ENCODE results near the gene FAM13B.
"Not testable (repeated sequence)": the region's sequence is repeated elsewhere in the genome, so short reads cannot be mapped to it uniquely, and the experiment has no call there.

Gene FAM13B

GRCh38 chr5:138032572-138033385 is at the start of gene FAM13B:
FAM13B (minus strand) TSS chr5:138033079; CDS start chr5:138019111, 13,968 bp downstream.
- Mint-ChIP-seq H3K36me3 (ENCODE audit: low read depth) (peaks cover 15% of the 10 kb centered on the region), H3K9me3 (no peaks in the 10 kb centered on the region), H3K4me3 (peak within 1 kb of the TSS; percentile 99), H3K27ac (peak within 1 kb of the TSS; percentile 99), H3K4me1 (ENCODE audit: low read depth) (peaks cover 40% of the 10 kb centered on the region), H3K27me3 (ENCODE audit: low read depth) (no peaks in the 10 kb centered on the region)
- DNase-seq (ENCODE audit: low spot score): peak; percentile 80

- no peak overlapping the region for H3K4me3 Mint-ChIP-seq
- no peaks in the 10 kb centered on the region for H3K27me3 Mint-ChIP-seq (ENCODE audit: low read depth)
- H3K36me3 Mint-ChIP-seq (ENCODE audit: low read depth): no peaks in the 10 kb centered on the region
- no peaks in the 10 kb centered on the region for H3K9me3 Mint-ChIP-seq
- DNase-seq (ENCODE audit: low spot score): no peak
- H3K27ac Mint-ChIP-seq: no peak overlapping the region
- H3K4me1 Mint-ChIP-seq (ENCODE audit: low read depth): peaks cover 10% of the 10 kb centered on the region
Measured at GRCh38 chr5:138082033-138082432, 49.2 kb upstream of the FAM13B start.

GRCh38 chr5:138078006-138078643 is 45.2 kb upstream of the FAM13B start:
- H3K9me3 Mint-ChIP-seq: no peaks in the 10 kb centered on the region
- H3K27ac Mint-ChIP-seq: no peak overlapping the region
- no peaks in the 10 kb centered on the region for H3K27me3 Mint-ChIP-seq (ENCODE audit: low read depth)

GRCh38 chr5:138077064-138077696 is 44.3 kb upstream of the FAM13B start:
- Mint-ChIP-seq H3K9me3 (no peaks in the 10 kb centered on the region), H3K36me3 (ENCODE audit: low read depth) (no peaks in the 10 kb centered on the region), H3K27ac (no peak overlapping the region), H3K27me3 (ENCODE audit: low read depth) (no peaks in the 10 kb centered on the region), H3K4me3 (no peak overlapping the region), H3K4me1 (ENCODE audit: low read depth) (peaks cover 10% of the 10 kb centered on the region)
- no peak for DNase-seq (ENCODE audit: low spot score)

More at GRCh38 chr5:138078006-138078643, 45.2 kb upstream of the FAM13B start:
- DNase-seq (ENCODE audit: low spot score): no peak
- Mint-ChIP-seq H3K4me1 (ENCODE audit: low read depth) (peaks cover 10% of the 10 kb centered on the region), H3K4me3 (no peak overlapping the region), H3K36me3 (ENCODE audit: low read depth) (no peaks in the 10 kb centered on the region)

GRCh38 chr5:138070026-138070425 is 37.1 kb upstream of the FAM13B start:
- H3K9me3 Mint-ChIP-seq; DNase-seq (ENCODE audit: low spot score); H3K4me1 Mint-ChIP-seq (ENCODE audit: low read depth); H3K27me3 Mint-ChIP-seq (ENCODE audit: low read depth); H3K4me3 Mint-ChIP-seq; H3K27ac Mint-ChIP-seq; H3K36me3 Mint-ChIP-seq (ENCODE audit: low read depth): not testable (repeated sequence)

GRCh38 chr5:138068742-138069600 is 36.1 kb upstream of the FAM13B start:
- no peak overlapping the region for H3K27ac Mint-ChIP-seq
- no peaks in the 10 kb centered on the region for H3K36me3 Mint-ChIP-seq (ENCODE audit: low read depth)
- H3K9me3 Mint-ChIP-seq: no peaks in the 10 kb centered on the region
- peaks cover 6% of the 10 kb centered on the region for H3K4me1 Mint-ChIP-seq (ENCODE audit: low read depth)
- H3K27me3 Mint-ChIP-seq (ENCODE audit: low read depth): no peaks in the 10 kb centered on the region
- no peak overlapping the region for H3K4me3 Mint-ChIP-seq
- DNase-seq (ENCODE audit: low spot score): peak; percentile 43

- Mint-ChIP-seq H3K4me1 (ENCODE audit: low read depth) (peaks cover 6% of the 10 kb centered on the region), H3K4me3 (no peak overlapping the region), H3K36me3 (ENCODE audit: low read depth) (no peaks in the 10 kb centered on the region), H3K27ac (no peak overlapping the region), H3K9me3 (no peaks in the 10 kb centered on the region), H3K27me3 (ENCODE audit: low read depth) (no peaks in the 10 kb centered on the region)
- DNase-seq (ENCODE audit: low spot score): no peak
Measured at GRCh38 chr5:138067945-138068344, 35.1 kb upstream of the FAM13B start.

- Mint-ChIP-seq H3K4me1 (ENCODE audit: low read depth) (peaks cover 2% of the 10 kb centered on the region), H3K27me3 (ENCODE audit: low read depth) (no peaks in the 10 kb centered on the region), H3K27ac (no peak overlapping the region), H3K4me3 (no peak overlapping the region), H3K36me3 (ENCODE audit: low read depth) (no peaks in the 10 kb centered on the region), H3K9me3 (no peaks in the 10 kb centered on the region)
- no peak for DNase-seq (ENCODE audit: low spot score)
Measured at GRCh38 chr5:138065102-138065501, 32.2 kb upstream of the FAM13B start.

- peaks cover 2% of the 10 kb centered on the region for H3K4me1 Mint-ChIP-seq (ENCODE audit: low read depth)
- DNase-seq (ENCODE audit: low spot score): no peak
Measured at GRCh38 chr5:138064526-138064925, 31.6 kb upstream of the FAM13B start.

GRCh38 chr5:138054847-138055558 is 22.1 kb upstream of the FAM13B start:
- Mint-ChIP-seq H3K9me3 (no peaks in the 10 kb centered on the region), H3K36me3 (ENCODE audit: low read depth) (no peaks in the 10 kb centered on the region), H3K4me1 (ENCODE audit: low read depth) (peaks cover 16% of the 10 kb centered on the region), H3K27me3 (ENCODE audit: low read depth) (peaks cover 1% of the 10 kb centered on the region), H3K4me3 (no peak overlapping the region), H3K27ac (no peak overlapping the region)
- no peak for DNase-seq (ENCODE audit: low spot score)

More at GRCh38 chr5:138064526-138064925, 31.6 kb upstream of the FAM13B start:
- H3K4me3 Mint-ChIP-seq: no peak overlapping the region
- no peaks in the 10 kb centered on the region for H3K27me3 Mint-ChIP-seq (ENCODE audit: low read depth)
- H3K36me3 Mint-ChIP-seq (ENCODE audit: low read depth): no peaks in the 10 kb centered on the region
- no peaks in the 10 kb centered on the region for H3K9me3 Mint-ChIP-seq
- H3K27ac Mint-ChIP-seq: no peak overlapping the region

- peaks cover 1% of the 10 kb centered on the region for H3K27me3 Mint-ChIP-seq (ENCODE audit: low read depth)
- H3K27ac Mint-ChIP-seq: no peak overlapping the region
- no peaks in the 10 kb centered on the region for H3K9me3 Mint-ChIP-seq
Measured at GRCh38 chr5:138054206-138054605, 21.3 kb upstream of the FAM13B start.

GRCh38 chr5:138053554-138053953 is 20.7 kb upstream of the FAM13B start:
- Mint-ChIP-seq H3K27ac (peak overlapping the region; percentile 52), H3K9me3 (no peaks in the 10 kb centered on the region), H3K27me3 (ENCODE audit: low read depth) (peaks cover 1% of the 10 kb centered on the region), H3K36me3 (ENCODE audit: low read depth) (no peaks in the 10 kb centered on the region), H3K4me3 (peak overlapping the region; percentile 6), H3K4me1 (ENCODE audit: low read depth) (peaks cover 16% of the 10 kb centered on the region)
- no peak for DNase-seq (ENCODE audit: low spot score)

More at GRCh38 chr5:138054206-138054605, 21.3 kb upstream of the FAM13B start:
- Mint-ChIP-seq H3K4me1 (ENCODE audit: low read depth) (peaks cover 16% of the 10 kb centered on the region), H3K4me3 (no peak overlapping the region), H3K36me3 (ENCODE audit: low read depth) (no peaks in the 10 kb centered on the region)
- no peak for DNase-seq (ENCODE audit: low spot score)

GRCh38 chr5:138052718-138053117 is 19.8 kb upstream of the FAM13B start:
- DNase-seq (ENCODE audit: low spot score); H3K4me3 Mint-ChIP-seq; H3K36me3 Mint-ChIP-seq (ENCODE audit: low read depth); H3K9me3 Mint-ChIP-seq; H3K27ac Mint-ChIP-seq; H3K27me3 Mint-ChIP-seq (ENCODE audit: low read depth): not testable (repeated sequence)
- peaks cover 16% of the 10 kb centered on the region for H3K4me1 Mint-ChIP-seq (ENCODE audit: low read depth)

Measured in T-helper 2 cell treated with Interferon-gamma antibody and Interleukin-4, amounts not matched to agents 5 μg/mL and 100 μg/mL, for 36 hours (primary cell).